Lower lobe of right lung (tissue), 2 donors: ENCODE measurements around the gene AP2A2. TPM values are rescaled to one million over a fixed set of nuclear protein-coding genes. Genes with fewer than 3 reads are reported as not detected.

Experiments
- ATAC-seq, 2 donors: fragments of 200-7000 bp; cut with Tn5 transposase; one replicate each; pipeline ENCODE4 v1.9.1; 2020 to 2022; ENCODE audit warnings: mild to moderate bottlenecking in 2 of 2, moderate library complexity in 2 of 2
- DNase-seq: peaks from one replicate; pipeline ENCODE4 v3.0.0-alpha.2; 2020
- H3K27ac ChIP-seq: fragments of 200-600 bp; one replicate; pipeline ENCODE4 v1.8.0; 2022
- H3K27me3 ChIP-seq: fragments of 200-600 bp; one replicate; pipeline ENCODE4 v1.8.0; 2022; ENCODE audit warnings: low read depth
- H3K36me3 ChIP-seq: fragments of 200-600 bp; one replicate; pipeline ENCODE4 v1.8.0; 2022; ENCODE audit warnings: mild to moderate bottlenecking
- H3K4me1 ChIP-seq: fragments of 200-600 bp; one replicate; pipeline ENCODE4 v1.8.0; 2022
- H3K4me3 ChIP-seq: fragments of 200-600 bp; one replicate; pipeline ENCODE4 v1.8.0; 2022; ENCODE audit warnings: mild to moderate bottlenecking
- H3K9me3 ChIP-seq: fragments of 200-600 bp; one replicate; pipeline ENCODE4 v1.8.0; 2022
- CTCF ChIP-seq: fragments of 200-600 bp; IDR thresholded peaks from one replicate; pipeline ENCODE4 v1.8.0; 2022; ENCODE audit warnings: antibody characterized with exemption, mild to moderate bottlenecking
- intact Hi-C: fragments of 100-400 bp; cut with DNase I; formaldehyde crosslinking; loops from one replicate; pipeline ENCODE4 v1.11.0; 2022
- total RNA-seq: library from RNA; stranded (reverse); fragmentation: NEBNext Ultra II Directional; extraction: Animal tissue kit (Norgen Biotek cat#: 25700); gene quantifications from one replicate; pipeline ENCODE4 v1.2.1, GENCODE V29; 2021
- donor health status: DM: no; HTN: yes; CAD: no; lungs with severe emphysema.

The AP2A2 gene
- total RNA-seq, 1 donor from 2014 or later: 130 TPM

- Histone ChIP-seq H3K27me3 (no peaks in the 10 kb centered on the region), H3K36me3 (no peaks in the 10 kb centered on the region), H3K4me3 (no peak overlapping the region), H3K9me3 (no peaks in the 10 kb centered on the region), H3K27ac (no peak overlapping the region), H3K4me1 (no peaks in the 10 kb centered on the region)
- DNase-seq (no peak), ATAC-seq (no peak)
- TF ChIP-seq CTCF: no peak
- intact Hi-C loops: no loop called here
These were observed 101.2 kb downstream of the AP2A2 start for GRCh38 chr11:1026641-1027482.

- Histone ChIP-seq H3K9me3 (no peaks in the 10 kb centered on the region), H3K4me1 (no peaks in the 10 kb centered on the region), H3K4me3 (no peak overlapping the region), H3K27me3 (no peaks in the 10 kb centered on the region), H3K36me3 (no peaks in the 10 kb centered on the region), H3K27ac (no peak overlapping the region)
- no peak for DNase-seq
- ATAC-seq: no peak
- intact Hi-C loops: no loop called here
- no peak for TF ChIP-seq CTCF
These were observed 102.0 kb downstream of the AP2A2 start for GRCh38 chr11:1027483-1028290.

GRCh38 chr11:1028291-1028540 is 102.5 kb downstream of the AP2A2 start:
- Histone ChIP-seq H3K4me3 (no peak overlapping the region), H3K27ac (no peak overlapping the region), H3K36me3 (no peaks in the 10 kb centered on the region), H3K9me3 (no peaks in the 10 kb centered on the region), H3K4me1 (no peaks in the 10 kb centered on the region), H3K27me3 (no peaks in the 10 kb centered on the region)
- intact Hi-C loops: no loop called here
- TF ChIP-seq CTCF: no peak
- DNase-seq (no peak), ATAC-seq (no peak)

- no peak for DNase-seq
- Histone ChIP-seq H3K27me3 (no peaks in the 10 kb centered on the region), H3K9me3 (no peaks in the 10 kb centered on the region), H3K4me3 (no peak overlapping the region), H3K36me3 (no peaks in the 10 kb centered on the region), H3K27ac (no peak overlapping the region), H3K4me1 (no peaks in the 10 kb centered on the region)
- ATAC-seq: no peak
- no peak for TF ChIP-seq CTCF
- intact Hi-C loops: no loop called here
These were observed 102.9 kb downstream of the AP2A2 start for GRCh38 chr11:1028616-1029015.

- H3K9me3 ChIP-seq: no peaks in the 10 kb centered on the region
- no peak for DNase-seq
- no peaks in the 10 kb centered on the region for H3K36me3 ChIP-seq
- no peak overlapping the region for H3K27ac ChIP-seq
- no peak for ATAC-seq
- no peak overlapping the region for H3K4me3 ChIP-seq
- intact Hi-C loops: no loop called here
- no peaks in the 10 kb centered on the region for H3K27me3 ChIP-seq
- no peaks in the 10 kb centered on the region for H3K4me1 ChIP-seq
- no peak for TF ChIP-seq CTCF
These were observed 103.4 kb downstream of the AP2A2 start for GRCh38 chr11:1029051-1029450.
